Measurements from ENCODE around the gene AGBL1.
"Not testable (repeated sequence)": the region's sequence is repeated elsewhere in the genome, so short reads cannot be mapped to it uniquely, and the experiment has no call there.

The AGBL1 gene

GRCh38 chr15:86066174-86066834 is 13.4 kb upstream of the AGBL1 start:
- ATAC-seq (no peak), DNase-seq (ENCODE audit: low spot score in 2 of 2) (no peak)
- no peak overlapping the region for H3K4me3 Mint-ChIP-seq
- no peaks in the 10 kb centered on the region for H3K36me3 Mint-ChIP-seq
- H3K27ac Mint-ChIP-seq, result no peak overlapping the region
- no peaks in the 10 kb centered on the region for H3K4me1 Mint-ChIP-seq
- peaks cover 11% of the 10 kb centered on the region for H3K9me3 Mint-ChIP-seq

- Mint-ChIP-seq H3K4me1 (no peaks in the 10 kb centered on the region), H3K27ac (no peak overlapping the region), H3K4me3 (no peak overlapping the region), H3K36me3 (no peaks in the 10 kb centered on the region), H3K9me3 (no peaks in the 10 kb centered on the region)
- ATAC-seq, result no peak
- no peak for DNase-seq (ENCODE audit: low spot score in 2 of 2)
Observed at GRCh38 chr15:86073281-86073680, 6.4 kb upstream of the AGBL1 start.

- Mint-ChIP-seq H3K9me3 (no peaks in the 10 kb centered on the region), H3K36me3 (no peaks in the 10 kb centered on the region), H3K4me3 (no peak overlapping the region), H3K27ac (no peak overlapping the region), H3K4me1 (no peaks in the 10 kb centered on the region)
- ATAC-seq, result no peak
- DNase-seq (ENCODE audit: low spot score in 2 of 2), result no peak
Observed at GRCh38 chr15:86076468-86076867, 3.2 kb upstream of the AGBL1 start.

GRCh38 chr15:86077070-86077469 is 2.6 kb upstream of the AGBL1 start:
- Mint-ChIP-seq H3K4me1 (no peaks in the 10 kb centered on the region), H3K4me3 (no peak overlapping the region), H3K9me3 (no peaks in the 10 kb centered on the region), H3K27ac (no peak overlapping the region), H3K36me3 (no peaks in the 10 kb centered on the region)
- DNase-seq (ENCODE audit: low spot score in 2 of 2), result no peak
- no peak for ATAC-seq

GRCh38 chr15:86080302-86080701 is 631 bp downstream of the AGBL1 start:
- Mint-ChIP-seq H3K36me3 (no peaks in the 10 kb centered on the region), H3K9me3 (no peaks in the 10 kb centered on the region), H3K27ac (no peak overlapping the region), H3K4me3 (no peak overlapping the region), H3K4me1 (no peaks in the 10 kb centered on the region)
- no peak for DNase-seq (ENCODE audit: low spot score in 2 of 2)
- ATAC-seq, result no peak

- no peak for ATAC-seq
- no peak for DNase-seq (ENCODE audit: low spot score in 2 of 2)
- Mint-ChIP-seq H3K4me3 (no peak overlapping the region), H3K27ac (no peak overlapping the region), H3K36me3 (no peaks in the 10 kb centered on the region), H3K4me1 (no peaks in the 10 kb centered on the region), H3K9me3 (no peaks in the 10 kb centered on the region)
Observed at GRCh38 chr15:86082619-86083380, 3.1 kb downstream of the AGBL1 start.

GRCh38 chr15:86087808-86088207 is 8.1 kb downstream of the AGBL1 start:
- Mint-ChIP-seq H3K36me3 (no peaks in the 10 kb centered on the region), H3K27ac (no peak overlapping the region), H3K4me3 (no peak overlapping the region), H3K9me3 (no peaks in the 10 kb centered on the region), H3K4me1 (no peaks in the 10 kb centered on the region)
- ATAC-seq, result no peak
- no peak for DNase-seq (ENCODE audit: low spot score in 2 of 2)

GRCh38 chr15:86089422-86089821 is 9.8 kb downstream of the AGBL1 start:
- ATAC-seq, result no peak
- Mint-ChIP-seq H3K36me3 (no peaks in the 10 kb centered on the region), H3K4me3 (no peak overlapping the region), H3K9me3 (no peaks in the 10 kb centered on the region), H3K4me1 (no peaks in the 10 kb centered on the region), H3K27ac (no peak overlapping the region)
- DNase-seq (ENCODE audit: low spot score in 2 of 2), result no peak

GRCh38 chr15:86101818-86102217 is 22.1 kb downstream of the AGBL1 start:
- DNase-seq (ENCODE audit: low spot score in 2 of 2) (no peak), ATAC-seq (peak; percentile 58)
- H3K27ac Mint-ChIP-seq, result no peak overlapping the region
- no peak overlapping the region for H3K4me3 Mint-ChIP-seq
- peaks cover 6% of the 10 kb centered on the region for H3K9me3 Mint-ChIP-seq
- H3K36me3 Mint-ChIP-seq, result no peaks in the 10 kb centered on the region
- no peaks in the 10 kb centered on the region for H3K4me1 Mint-ChIP-seq

GRCh38 chr15:86103825-86104224 is 24.2 kb downstream of the AGBL1 start:
- ATAC-seq, result no peak
- Mint-ChIP-seq H3K9me3 (peaks cover 6% of the 10 kb centered on the region), H3K4me1 (no peaks in the 10 kb centered on the region), H3K27ac (no peak overlapping the region), H3K36me3 (no peaks in the 10 kb centered on the region), H3K4me3 (no peak overlapping the region)
- no peak for DNase-seq (ENCODE audit: low spot score in 2 of 2)

GRCh38 chr15:86106306-86106705 is 26.6 kb downstream of the AGBL1 start:
- Mint-ChIP-seq H3K27ac (no peak overlapping the region), H3K4me1 (no peaks in the 10 kb centered on the region), H3K36me3 (no peaks in the 10 kb centered on the region), H3K4me3 (no peak overlapping the region), H3K9me3 (peaks cover 6% of the 10 kb centered on the region)
- ATAC-seq (no peak), DNase-seq (ENCODE audit: low spot score in 2 of 2) (no peak)

GRCh38 chr15:86115145-86115801 is 35.6 kb downstream of the AGBL1 start:
- ATAC-seq (no peak), DNase-seq (ENCODE audit: low spot score in 2 of 2) (no peak)
- no peak overlapping the region for H3K4me3 Mint-ChIP-seq
- H3K4me1 Mint-ChIP-seq, result no peaks in the 10 kb centered on the region
- H3K36me3 Mint-ChIP-seq, result no peaks in the 10 kb centered on the region
- no peaks in the 10 kb centered on the region for H3K9me3 Mint-ChIP-seq
- no peak overlapping the region for H3K27ac Mint-ChIP-seq

- Mint-ChIP-seq H3K9me3 (no peaks in the 10 kb centered on the region), H3K4me3 (no peak overlapping the region), H3K27ac (no peak overlapping the region), H3K4me1 (no peaks in the 10 kb centered on the region), H3K36me3 (no peaks in the 10 kb centered on the region)
- ATAC-seq (no peak), DNase-seq (ENCODE audit: low spot score in 2 of 2) (no peak)
Observed at GRCh38 chr15:86121568-86122225, 42.0 kb downstream of the AGBL1 start.

- H3K9me3 Mint-ChIP-seq, result not testable (repeated sequence)
Observed at GRCh38 chr15:86122691-86123391, 43.2 kb downstream of the AGBL1 start.

GRCh38 chr15:86125775-86126174 is 46.1 kb downstream of the AGBL1 start:
- Mint-ChIP-seq H3K9me3 (no peaks in the 10 kb centered on the region), H3K36me3 (no peaks in the 10 kb centered on the region), H3K4me3 (no peak overlapping the region), H3K27ac (no peak overlapping the region), H3K4me1 (no peaks in the 10 kb centered on the region)
- ATAC-seq, result no peak
- DNase-seq (ENCODE audit: low spot score in 2 of 2), result no peak

More at GRCh38 chr15:86122691-86123391, 43.2 kb downstream of the AGBL1 start:
- H3K27ac Mint-ChIP-seq; H3K4me3 Mint-ChIP-seq; H3K4me1 Mint-ChIP-seq; ATAC-seq; DNase-seq (ENCODE audit: low spot score in 2 of 2); H3K36me3 Mint-ChIP-seq: not testable (repeated sequence)

Data from stimulated activated effector memory CD8-positive, alpha-beta T cell treated with anti-CD3 and anti-CD28 coated beads, Interleukin-12 subunit alpha, Interleukin-12 subunit beta, amount 100 ng/mL, for 72 hours (primary cell).